GM18505 (cell line): ENCODE measurements around the gene SIX3.

Experiments
- ATAC-seq: cut with Tn5 transposase; IDR thresholded peaks from one replicate; pipeline ENCODE4 v1.9.1; 2021; ENCODE audit not compliant: unreplicated experiment
- POLR2A ChIP-seq: IDR thresholded peaks from 4 replicates; pipeline ENCODE4 v1.6.1; 2011; ENCODE audit warnings: borderline replicate concordance; ENCODE audit not compliant: insufficient read depth, insufficient read length; ENCODE audit errors: extremely low read depth

Gene SIX3

DNA sequence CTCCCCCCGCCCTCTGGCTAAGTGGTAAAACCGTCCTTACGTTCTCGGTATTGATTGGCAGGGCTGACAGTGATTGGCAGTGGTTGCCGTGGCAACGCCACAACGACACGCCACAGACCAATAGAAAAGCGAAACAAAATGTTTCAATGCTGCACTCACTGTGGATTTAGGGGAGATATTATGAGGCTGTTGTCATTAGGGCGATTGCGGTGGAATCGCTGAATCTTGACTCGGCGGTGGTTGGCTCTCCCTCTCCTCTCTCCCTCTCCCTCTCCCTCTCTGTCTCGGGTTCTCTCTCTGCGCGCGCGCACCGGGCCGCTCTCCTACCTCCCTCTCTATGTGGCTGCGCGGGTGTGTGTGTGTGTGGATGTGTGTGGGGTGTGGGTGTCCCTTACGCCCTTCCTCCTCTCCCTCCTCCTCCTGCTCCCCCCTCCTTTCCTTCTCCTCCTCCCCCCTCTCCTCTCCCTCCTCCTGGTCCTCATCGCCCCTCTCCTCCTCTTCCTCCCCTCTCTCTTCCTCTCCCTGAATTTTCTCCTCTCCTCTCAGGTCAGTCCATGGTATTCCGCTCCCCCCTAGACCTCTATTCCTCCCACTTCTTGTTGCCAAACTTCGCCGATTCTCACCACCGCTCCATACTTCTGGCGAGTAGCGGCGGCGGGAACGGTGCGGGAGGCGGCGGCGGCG, at the start of gene SIX3:
Gene SIX3, plus strand, starts transcription at position 152 of the 684 bp plus-strand sequence. Its CDS starts 403 bp downstream, at position 555.
- no peak for TF ChIP-seq POLR2A
- ATAC-seq, result no peak

DNA sequence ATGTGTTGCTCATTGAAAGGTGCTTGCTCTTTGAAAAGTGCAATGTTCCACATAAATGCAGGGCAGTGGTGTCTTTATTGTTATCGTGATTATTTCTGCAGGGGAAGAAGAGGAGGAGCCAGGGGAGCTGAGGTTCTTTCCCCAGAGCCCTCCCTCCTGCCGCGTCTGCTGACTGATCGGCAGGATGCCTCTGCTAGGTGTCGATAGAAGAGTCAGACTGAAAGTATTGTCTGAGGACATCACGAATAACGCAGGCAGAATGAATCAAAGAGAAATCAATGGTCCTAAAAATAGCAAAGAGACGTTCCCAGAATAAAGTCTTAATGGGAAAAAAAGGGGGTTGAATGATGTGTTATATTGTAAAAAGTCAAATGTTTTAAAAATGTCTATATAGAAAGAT, 47.4 kb upstream of the SIX3 start:
- TF ChIP-seq POLR2A, result no peak
- ATAC-seq, result no peak

GRCh38 chr2:44895061-44895460, 46.4 kb upstream of the SIX3 start:
- no peak for ATAC-seq
- no peak for TF ChIP-seq POLR2A

DNA sequence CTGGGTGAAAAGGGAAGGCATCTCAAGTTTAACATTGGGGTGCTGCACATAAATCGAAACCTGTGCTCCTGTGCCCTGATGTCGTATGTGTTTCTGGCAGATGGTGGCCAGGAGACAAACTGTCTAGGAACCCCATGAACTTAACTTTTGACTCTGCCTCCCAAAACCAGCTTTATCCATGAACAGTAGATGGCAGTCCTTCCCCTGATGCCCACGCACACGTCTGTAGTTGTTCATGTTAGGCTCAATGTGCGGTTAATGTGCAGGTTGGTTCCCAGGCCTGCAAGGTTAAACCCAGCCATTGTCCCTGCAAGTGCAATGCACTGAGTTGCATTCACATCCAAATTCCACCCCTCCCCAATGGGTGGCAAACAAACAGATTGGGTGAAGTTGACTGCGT, 44.1 kb upstream of the SIX3 start:
- no peak for ATAC-seq
- no peak for TF ChIP-seq POLR2A

- ATAC-seq, result no peak
- TF ChIP-seq POLR2A, result no peak
Measured at GRCh38 chr2:44902217-44903137, 39.0 kb upstream of the SIX3 start.

GRCh38 chr2:44904578-44904977, 36.9 kb upstream of the SIX3 start:
- TF ChIP-seq POLR2A, result no peak
- ATAC-seq, result no peak

DNA sequence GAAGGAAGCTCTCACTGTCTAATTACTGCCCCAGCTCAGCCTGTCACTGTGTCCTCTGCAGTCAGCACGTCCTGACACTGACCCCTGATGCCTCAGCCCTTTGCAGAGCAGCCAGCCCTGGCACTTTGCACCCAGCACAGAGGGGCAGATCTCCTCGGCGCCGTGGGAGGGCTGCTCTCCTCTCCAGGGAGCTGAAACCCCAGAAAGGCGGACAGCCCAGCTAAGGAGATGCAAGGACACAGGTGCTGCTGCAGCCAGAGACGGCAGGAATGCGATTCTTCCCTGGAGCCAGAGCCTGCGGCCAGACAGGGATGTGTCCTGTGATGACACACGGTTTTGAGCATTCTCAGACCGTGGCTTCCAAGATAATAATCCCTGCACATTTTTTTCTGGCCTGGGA, 34.5 kb upstream of the SIX3 start:
- TF ChIP-seq POLR2A, result no peak
- no peak for ATAC-seq

- ATAC-seq, result no peak
- no peak for TF ChIP-seq POLR2A
Measured at GRCh38 chr2:44909831-44910230, 31.7 kb upstream of the SIX3 start.

DNA sequence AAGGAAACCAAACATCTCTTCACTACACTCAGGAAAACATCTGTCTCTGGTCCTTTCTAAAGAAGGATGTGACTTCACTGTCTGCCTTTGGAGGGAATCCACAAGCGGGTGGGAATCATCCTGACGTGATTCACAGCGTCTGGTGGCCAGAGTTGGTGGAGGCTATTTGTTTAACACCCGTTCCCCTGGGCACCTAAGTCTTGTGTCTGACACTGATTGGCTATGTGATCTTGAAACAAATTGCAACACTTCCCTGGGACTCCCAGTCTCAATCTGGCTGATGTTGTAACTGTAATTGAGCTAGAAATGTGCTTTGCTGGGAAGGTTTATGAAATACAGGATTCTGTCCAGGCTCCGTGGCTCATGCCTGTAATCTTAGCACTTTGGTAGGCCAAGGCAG, 28.8 kb upstream of the SIX3 start:
- ATAC-seq, result no peak
- no peak for TF ChIP-seq POLR2A

- no peak for ATAC-seq
- TF ChIP-seq POLR2A, result no peak
Measured at GRCh38 chr2:44916291-44916690, 25.2 kb upstream of the SIX3 start.

GRCh38 chr2:44918095-44918775, 23.3 kb upstream of the SIX3 start:
- ATAC-seq, result no peak
- no peak for TF ChIP-seq POLR2A

GRCh38 chr2:44920751-44921150, 20.8 kb upstream of the SIX3 start:
- TF ChIP-seq POLR2A, result no peak
- ATAC-seq, result no peak

GRCh38 chr2:44922776-44923175, 18.7 kb upstream of the SIX3 start:
- TF ChIP-seq POLR2A, result no peak
- ATAC-seq, result no peak
